Measurements from ENCODE around the gene PDCD4.

Gene PDCD4

GRCh38 chr10:110918269-110918642, 46.5 kb downstream of the PDCD4 start:
- Histone ChIP-seq H3K9me3 (ENCODE audit: severe bottlenecking) (no peaks in the 10 kb centered on the region), H3K36me3 (peaks cover 2% of the 10 kb centered on the region; the same call in 1 of the 2 replicates), H3K4me3 (ENCODE audit: low read depth, low read length) (peak overlapping the region; percentile 87), H3K27ac (peak overlapping the region; percentile 95), H3K27me3 (ENCODE audit: insufficient read depth, low read depth, severe bottlenecking) (no peaks in the 10 kb centered on the region)
- peak; percentile 96 for DNase-seq
- no peak for TF ChIP-seq CTCF (IDR thresholded peaks at IDR 0.05; ENCODE audit: low read depth, low read length)

GRCh38 chr10:110918643-110919348, 47.1 kb downstream of the PDCD4 start, which contains the start of gene BBIP1:
BBIP1 (minus strand) TSS chr10:110919180; CDS start chr10:110918157, 1,023 bp downstream.
- no peak for DNase-seq
- no peaks in the 10 kb centered on the region for H3K9me3 ChIP-seq (ENCODE audit: severe bottlenecking)
- H3K27ac ChIP-seq: peak within 1 kb of the TSS; percentile 95
- peak within 1 kb of the TSS; percentile 87 for H3K4me3 ChIP-seq (ENCODE audit: low read depth, low read length)
- H3K36me3 ChIP-seq: peaks cover 2% of the 10 kb centered on the region; the same call in 1 of the 2 replicates
- no peak for TF ChIP-seq CTCF (IDR thresholded peaks at IDR 0.05; ENCODE audit: low read depth, low read length)
- no peaks in the 10 kb centered on the region for H3K27me3 ChIP-seq (ENCODE audit: insufficient read depth, low read depth, severe bottlenecking)

GRCh38 chr10:110919349-110919931, 47.7 kb downstream of the PDCD4 start, which contains the start of gene SHOC2:
SHOC2 (plus strand) TSS chr10:110919604; CDS start chr10:110964359, 44,755 bp downstream.
- H3K4me3 ChIP-seq (ENCODE audit: low read depth, low read length): peak within 1 kb of the TSS; percentile 87

DNA sequence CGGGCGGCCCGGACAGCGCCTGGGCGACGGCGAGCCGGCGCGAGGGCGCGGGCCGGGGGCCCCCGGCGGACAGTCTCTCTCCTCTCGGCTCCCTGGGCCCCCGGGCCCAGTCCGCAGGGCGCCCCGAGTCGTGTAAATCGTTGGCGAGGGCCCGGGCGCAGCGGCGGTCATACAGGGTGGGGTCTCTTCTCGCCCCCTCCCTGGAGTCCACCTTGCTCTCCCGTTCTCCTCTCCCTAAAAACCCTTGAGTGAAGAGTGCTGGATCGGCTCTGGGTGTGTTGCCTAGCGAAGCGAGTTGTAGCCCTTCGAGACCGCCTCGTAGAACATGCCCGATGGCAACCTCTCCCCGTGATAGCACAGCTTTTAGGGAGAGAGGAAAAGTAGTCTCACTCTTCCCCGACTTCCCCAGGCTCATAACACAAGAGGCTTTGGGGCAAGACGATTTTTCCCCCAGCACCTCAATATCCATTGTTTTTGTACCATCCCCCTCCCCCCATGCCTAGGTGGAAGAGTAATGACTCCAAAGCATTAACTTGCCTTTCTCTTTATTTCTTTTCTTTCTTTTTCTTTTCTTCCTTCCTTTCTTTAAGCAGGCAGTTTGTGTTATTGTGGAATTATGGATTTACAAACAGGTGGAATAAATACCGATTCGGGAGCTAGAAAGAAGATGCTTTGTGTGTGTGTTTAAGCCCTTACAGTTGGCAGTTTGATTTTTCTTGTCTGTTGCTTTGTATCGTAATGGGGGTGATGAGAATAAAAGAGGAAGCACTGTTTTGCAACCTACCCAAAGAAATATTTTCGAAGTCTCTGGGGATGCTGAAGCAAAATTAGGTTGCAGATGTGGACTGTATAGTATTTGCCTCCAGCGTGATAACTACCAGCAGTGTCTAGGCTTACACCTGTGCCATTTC, 48.5 kb downstream of the PDCD4 start:
- peak; percentile 46 for DNase-seq
- peaks cover 2% of the 10 kb centered on the region; the same call in 1 of the 2 replicates for H3K36me3 ChIP-seq

More at GRCh38 chr10:110919349-110919931, 47.7 kb downstream of the PDCD4 start, which contains the start of gene SHOC2:
- Histone ChIP-seq H3K27me3 (ENCODE audit: insufficient read depth, low read depth, severe bottlenecking) (no peaks in the 10 kb centered on the region), H3K36me3 (peaks cover 2% of the 10 kb centered on the region; the same call in 1 of the 2 replicates), H3K27ac (peak within 1 kb of the TSS; percentile 95), H3K9me3 (ENCODE audit: severe bottlenecking) (no peaks in the 10 kb centered on the region)
- peak; percentile 99 for DNase-seq
- peak; percentile 36; the same call in 1 of the 2 replicates for TF ChIP-seq CTCF (IDR thresholded peaks at IDR 0.05; ENCODE audit: low read depth, low read length)

More for the DNA sequence above, 48.5 kb downstream of the PDCD4 start:
- TF ChIP-seq CTCF (IDR thresholded peaks at IDR 0.05; ENCODE audit: low read depth, low read length): no peak
- H3K9me3 ChIP-seq (ENCODE audit: severe bottlenecking): no peaks in the 10 kb centered on the region
- peak overlapping the region; percentile 87 for H3K4me3 ChIP-seq (ENCODE audit: low read depth, low read length)
- H3K27me3 ChIP-seq (ENCODE audit: insufficient read depth, low read depth, severe bottlenecking): no peaks in the 10 kb centered on the region
- peak overlapping the region; percentile 89 for H3K27ac ChIP-seq
